Measurements from ENCODE around the gene DNM3. TPM values are rescaled to one million over a fixed set of nuclear protein-coding genes. Genes with fewer than 3 reads are reported as not detected.

Gene DNM3
- total RNA-seq, 1 donor from 2014 or later = 1.6 TPM

GRCh38 chr1:171929121-171929520, 87.8 kb downstream of the DNM3 start:
- no peak for ATAC-seq

DNA sequence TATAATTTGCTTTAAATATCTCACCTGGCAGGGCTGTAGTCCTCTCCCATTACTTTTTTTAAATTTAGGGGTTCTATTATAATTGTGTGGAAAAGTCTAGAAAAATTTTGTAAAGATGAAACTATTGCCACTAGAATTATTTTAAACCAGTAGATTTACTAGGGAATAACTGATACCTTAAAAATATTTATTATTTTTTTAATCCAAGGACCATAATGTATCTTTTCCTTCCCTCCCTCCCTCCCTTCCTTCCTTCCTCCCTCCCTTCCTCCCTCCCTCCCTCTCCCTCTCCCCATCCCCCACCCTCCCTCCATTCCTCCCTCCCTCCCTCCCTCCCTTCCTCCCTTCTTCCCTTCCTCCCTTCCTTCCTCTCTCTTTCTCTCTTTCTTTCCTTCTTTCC, 90.5 kb downstream of the DNM3 start:
- no peak for ATAC-seq

GRCh38 chr1:171934664-171935063, 93.4 kb downstream of the DNM3 start:
- no peak for ATAC-seq

DNA sequence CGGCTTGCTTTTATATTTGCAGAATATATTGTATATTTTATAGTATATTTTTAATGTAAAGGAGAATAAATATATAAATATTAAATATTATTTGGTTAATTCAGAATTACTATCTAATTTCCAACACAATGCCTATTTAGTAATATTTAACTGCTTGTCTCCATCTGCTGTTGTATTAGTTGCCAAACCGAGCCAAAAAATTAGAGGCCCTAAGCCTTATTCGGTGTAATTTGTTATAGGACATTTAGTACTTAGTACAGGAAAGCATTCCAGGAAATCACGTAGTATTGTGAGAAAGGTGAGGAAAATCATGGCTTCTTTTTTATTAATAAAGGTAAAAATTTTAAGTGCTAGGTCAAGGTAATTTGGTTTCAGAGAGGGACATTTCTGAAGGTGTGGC, 93.8 kb downstream of the DNM3 start:
- no peak for ATAC-seq

GRCh38 chr1:171935664-171936063, 94.4 kb downstream of the DNM3 start:
- no peak for ATAC-seq

DNA sequence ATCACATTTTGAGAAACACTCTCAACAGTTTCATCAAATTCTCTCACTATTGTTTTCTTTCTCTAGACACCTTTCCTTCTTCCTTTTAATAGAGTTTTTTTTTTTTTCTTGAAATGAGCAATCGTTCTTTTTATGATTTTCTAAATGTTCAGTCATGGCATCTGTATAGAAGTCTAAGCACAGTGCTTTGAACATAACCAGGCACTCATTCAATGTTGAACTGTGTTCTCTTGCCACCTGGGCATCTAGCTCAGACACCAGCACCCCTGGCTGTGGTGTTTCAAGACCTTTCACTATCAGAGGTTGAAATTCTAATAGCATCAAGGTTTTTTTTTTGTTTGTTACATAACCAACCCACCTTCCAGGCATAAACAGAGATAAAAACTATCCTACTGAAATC, 96.6 kb downstream of the DNM3 start:
- no peak for ATAC-seq

DNA sequence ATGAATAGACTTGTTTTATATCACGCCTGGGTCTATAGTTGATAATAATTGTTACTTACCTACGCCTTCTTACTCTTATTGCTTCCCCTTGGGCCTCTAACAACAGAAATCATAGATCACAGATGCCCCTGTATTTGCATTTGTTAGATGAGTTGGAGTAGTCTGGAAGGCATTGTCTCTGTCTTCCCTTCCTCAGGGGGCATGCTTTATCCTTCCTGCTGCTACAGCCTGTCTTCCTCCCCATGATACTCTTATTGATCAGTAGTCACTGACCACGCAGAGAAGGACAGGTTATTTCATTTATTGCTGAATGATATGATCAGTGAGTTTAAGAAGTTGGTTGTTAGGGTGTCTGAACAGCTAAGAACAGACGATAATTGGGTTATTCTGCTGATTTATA, 98.4 kb downstream of the DNM3 start:
- no peak for ATAC-seq

GRCh38 chr1:171940368-171940767, 99.1 kb downstream of the DNM3 start:
- no peak for ATAC-seq

- no peak for ATAC-seq
Observed at GRCh38 chr1:171941920-171942319, 100.6 kb downstream of the DNM3 start.

GRCh38 chr1:171943973-171944561, 102.8 kb downstream of the DNM3 start:
- no peak for ATAC-seq

DNA sequence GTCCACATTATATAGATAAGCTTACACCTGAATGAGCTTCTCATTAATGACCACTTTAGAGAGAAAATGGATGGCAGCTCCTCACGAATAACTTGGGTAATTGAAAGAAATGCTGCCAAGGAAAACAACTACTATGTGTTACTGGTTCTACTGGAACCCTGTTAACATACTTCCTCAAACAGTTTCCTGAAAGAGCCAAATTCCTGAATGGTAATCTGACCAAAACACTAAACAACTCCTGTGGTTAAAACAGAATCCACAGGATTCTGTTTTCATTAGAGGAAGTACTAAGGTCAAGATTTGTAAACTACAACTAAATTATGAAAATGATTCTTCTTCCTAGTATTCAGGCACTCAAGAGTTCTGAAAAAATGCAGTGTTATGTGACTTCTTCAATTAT, 107.2 kb downstream of the DNM3 start:
- ATAC-seq = peak; percentile 31

DNA sequence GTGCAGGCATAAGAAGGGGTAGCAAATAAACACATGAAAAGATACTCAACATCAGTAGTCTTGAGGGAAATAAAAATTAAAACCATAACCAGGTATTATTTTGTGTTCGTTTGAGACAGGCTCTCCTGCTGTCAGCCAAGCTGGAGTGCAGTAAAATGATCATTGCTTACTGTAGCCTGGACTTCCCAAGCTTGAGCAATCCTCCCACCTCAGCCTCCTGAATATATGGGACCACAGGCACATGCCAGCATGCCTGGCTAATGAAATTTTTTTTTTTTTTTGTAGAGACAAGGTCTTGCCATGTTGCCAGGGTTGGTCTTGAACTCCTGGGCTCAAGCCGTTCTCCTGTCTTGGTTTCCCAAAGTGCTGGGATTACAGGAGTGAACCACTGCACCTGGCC, 108.0 kb downstream of the DNM3 start:
- ATAC-seq = no peak

GRCh38 chr1:171953835-171954234, 112.5 kb downstream of the DNM3 start:
- no peak for ATAC-seq

GRCh38 chr1:171954361-171954760, 113.1 kb downstream of the DNM3 start:
- no peak for ATAC-seq

DNA sequence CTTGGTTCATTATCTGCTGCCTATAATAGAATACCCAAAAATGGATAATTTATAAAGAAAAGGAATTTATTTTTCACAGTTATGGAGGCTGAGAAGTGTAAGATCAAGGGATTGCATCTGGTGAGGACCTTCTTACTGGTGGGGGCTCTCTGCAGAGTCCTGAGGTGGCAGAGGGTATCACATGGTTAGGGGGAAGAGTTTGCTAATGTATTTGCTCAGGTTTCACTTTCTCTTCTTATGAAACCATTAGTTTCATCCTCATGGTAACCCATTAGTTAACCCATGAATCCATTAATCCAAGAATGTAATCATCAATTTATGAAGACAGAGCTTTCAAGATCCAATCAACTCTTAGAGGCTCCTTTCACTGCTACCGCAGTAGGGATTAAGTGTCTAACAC, 120.6 kb downstream of the DNM3 start:
- ATAC-seq = no peak

GRCh38 chr1:171963762-171964161, 122.5 kb downstream of the DNM3 start:
- no peak for ATAC-seq

DNA sequence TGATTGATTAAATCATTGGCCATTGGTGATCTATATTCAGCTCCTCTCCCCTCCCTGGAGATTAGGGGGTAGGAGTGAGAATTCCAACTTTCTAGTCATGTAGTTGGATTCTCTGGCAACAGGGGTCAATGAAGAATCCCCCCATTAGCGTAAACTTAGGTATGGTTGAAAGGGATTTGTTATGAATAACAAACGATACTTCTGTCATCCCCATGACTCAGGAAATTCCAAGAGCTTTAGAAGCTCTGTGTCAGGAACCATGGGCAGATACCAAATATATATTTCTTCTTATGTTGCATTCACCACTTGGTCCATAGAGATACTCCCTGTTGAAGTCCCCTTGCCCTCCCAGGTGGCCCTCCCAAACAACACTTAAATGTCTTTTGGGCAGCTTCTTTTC, 124.5 kb downstream of the DNM3 start:
- no peak for ATAC-seq

- ATAC-seq = peak; percentile 45
Observed at GRCh38 chr1:171966426-171967220, 125.3 kb downstream of the DNM3 start.

DNA sequence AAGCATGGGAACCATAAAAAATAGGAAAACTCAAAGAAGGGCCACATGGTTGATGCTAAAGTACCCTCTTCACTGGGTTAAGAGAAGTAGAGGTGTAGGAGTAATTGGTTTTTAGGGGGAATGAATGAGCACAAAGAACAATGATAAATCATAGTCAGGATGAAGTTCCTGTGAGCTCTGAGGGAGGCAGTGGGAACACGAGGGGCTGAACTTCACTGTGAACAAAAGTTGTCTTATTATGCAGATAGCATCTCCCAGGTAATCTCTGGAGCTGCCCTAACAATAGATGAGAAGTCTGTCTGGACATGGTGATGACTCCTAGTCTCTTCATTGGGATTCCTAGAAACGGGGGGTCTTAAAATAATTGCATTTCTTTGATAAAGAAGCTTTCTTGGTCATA, 127.9 kb downstream of the DNM3 start:
- no peak for ATAC-seq

DNA sequence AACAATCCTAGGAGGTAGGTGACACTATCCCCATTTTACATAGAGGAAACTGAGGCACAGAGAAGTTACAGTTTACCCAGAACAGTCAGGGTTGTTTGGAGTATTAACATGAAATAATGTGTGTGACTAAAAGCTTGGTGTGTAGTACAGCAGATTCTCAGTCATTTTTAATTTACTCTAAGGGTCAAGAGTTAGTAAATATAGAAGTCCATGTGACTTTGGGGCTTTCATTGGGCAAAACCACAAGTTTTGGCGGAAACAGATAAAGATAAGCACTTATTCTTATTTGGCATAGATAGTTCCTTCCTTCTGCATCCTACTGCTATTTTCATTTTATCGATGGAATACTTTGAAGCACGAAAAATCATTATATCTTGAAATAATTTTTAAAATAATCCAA, 128.5 kb downstream of the DNM3 start:
- no peak for ATAC-seq

GRCh38 chr1:171972846-171973245, 131.5 kb downstream of the DNM3 start:
- no peak for ATAC-seq

- ATAC-seq = no peak
Observed at GRCh38 chr1:171973421-171973820, 132.1 kb downstream of the DNM3 start.

GRCh38 chr1:171981303-171981702, 140.0 kb downstream of the DNM3 start:
- ATAC-seq = no peak

DNA sequence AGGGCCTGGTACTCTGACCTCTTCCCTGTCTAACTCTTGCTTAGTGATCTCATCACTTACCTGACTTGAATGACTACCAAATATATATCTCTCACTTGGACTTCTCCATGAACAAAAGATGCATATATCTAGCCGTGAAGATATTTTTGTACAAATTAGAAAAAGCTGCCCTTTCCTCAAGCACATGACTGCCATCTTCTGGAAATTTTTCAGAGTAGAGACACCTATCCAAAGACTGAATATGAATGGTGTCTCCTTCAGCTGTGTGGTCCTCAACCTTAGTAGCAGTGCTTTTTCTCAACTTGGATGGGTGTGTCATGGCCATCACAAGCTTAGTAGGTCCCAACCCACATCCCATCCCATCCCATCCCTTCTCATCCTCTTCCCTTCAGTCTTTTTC, 142.3 kb downstream of the DNM3 start:
- ATAC-seq = no peak

DNA sequence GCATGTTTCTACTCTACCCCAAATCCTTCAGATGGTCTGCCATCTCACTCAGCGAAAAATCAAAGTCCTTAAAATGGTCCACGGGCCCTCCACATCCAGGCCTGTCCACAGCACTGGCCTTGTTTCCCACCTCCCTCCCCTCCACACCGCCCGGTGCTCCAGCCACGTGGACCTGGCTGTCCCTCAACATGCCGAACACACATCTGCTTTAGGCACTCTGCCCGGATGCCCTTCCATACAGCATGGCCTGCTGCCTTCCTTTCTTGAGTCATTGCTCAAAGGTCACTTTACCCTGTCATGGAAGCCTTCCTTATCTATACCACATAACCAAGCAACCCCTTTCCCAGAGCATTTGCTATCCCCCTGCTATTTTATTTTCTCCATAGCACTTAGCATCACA, 143.0 kb downstream of the DNM3 start:
- ATAC-seq = no peak
